GM06990 (cell line): ENCODE data around the gene CNTNAP4.

Source experiments
- DNase-seq: peaks from one replicate; pipeline ENCODE4 v3.0.0-alpha.2; 2011; ENCODE audit not compliant: insufficient read length; ENCODE audit errors: extremely low read depth
- H3K27me3 ChIP-seq: replicated peaks from 2 replicates; pipeline ENCODE4 v1.6.0; 2011; ENCODE audit warnings: low read length; ENCODE audit not compliant: control insufficient read depth, insufficient read depth
- H3K36me3 ChIP-seq: 2 replicates; pipeline ENCODE4 v1.5.1; 2011; ENCODE audit warnings: low read length; ENCODE audit not compliant: control insufficient read depth, insufficient read depth
- H3K4me3 ChIP-seq: replicated peaks from 2 replicates; pipeline ENCODE4 v1.5.1; 2011; ENCODE audit warnings: low read depth, mild to moderate bottlenecking, control low read depth, low read length
- TF ChIP-seq, protein P1 (sequence below): IDR thresholded peaks from 2 replicates; pipeline ENCODE4 v1.5.1; 2011; ENCODE audit warnings: low read length, control low read depth, mild to moderate bottlenecking, inconsistent platforms; ENCODE audit not compliant: insufficient read depth, poor library complexity, severe bottlenecking

The CNTNAP4 gene

DNA sequence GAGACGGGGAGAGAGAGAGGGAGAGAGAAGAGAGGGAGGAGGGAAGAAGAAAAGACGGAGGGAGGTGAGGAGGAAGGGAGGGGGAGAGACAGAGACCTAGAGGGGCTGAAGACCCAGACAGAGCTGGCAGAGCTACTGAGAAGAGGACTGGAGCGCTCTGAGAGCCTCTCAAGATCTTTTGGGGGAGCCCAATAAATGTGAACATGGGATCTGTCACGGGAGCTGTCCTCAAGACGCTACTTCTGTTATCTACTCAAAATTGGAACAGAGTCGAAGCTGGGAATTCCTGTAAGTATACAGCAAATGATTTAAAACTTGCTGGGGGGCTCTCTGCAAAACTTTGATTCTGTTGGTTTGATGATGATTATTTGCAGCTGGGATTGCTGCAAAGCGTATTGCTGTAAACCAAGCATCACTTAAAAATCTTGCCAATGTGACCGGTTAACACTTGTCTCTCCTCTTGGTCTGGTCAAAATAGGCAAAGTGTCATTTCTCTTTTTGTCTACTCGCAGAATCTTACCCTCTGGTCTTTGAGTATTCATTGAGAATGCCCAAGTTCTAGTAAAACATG, 344 bp downstream of the CNTNAP4 start:
- DNase-seq = no peak
- Histone ChIP-seq H3K36me3 (no peaks in the 10 kb centered on the region), H3K27me3 (no peaks in the 10 kb centered on the region), H3K4me3 (no peak overlapping the region)
- TF ChIP-seq, protein P1, sequence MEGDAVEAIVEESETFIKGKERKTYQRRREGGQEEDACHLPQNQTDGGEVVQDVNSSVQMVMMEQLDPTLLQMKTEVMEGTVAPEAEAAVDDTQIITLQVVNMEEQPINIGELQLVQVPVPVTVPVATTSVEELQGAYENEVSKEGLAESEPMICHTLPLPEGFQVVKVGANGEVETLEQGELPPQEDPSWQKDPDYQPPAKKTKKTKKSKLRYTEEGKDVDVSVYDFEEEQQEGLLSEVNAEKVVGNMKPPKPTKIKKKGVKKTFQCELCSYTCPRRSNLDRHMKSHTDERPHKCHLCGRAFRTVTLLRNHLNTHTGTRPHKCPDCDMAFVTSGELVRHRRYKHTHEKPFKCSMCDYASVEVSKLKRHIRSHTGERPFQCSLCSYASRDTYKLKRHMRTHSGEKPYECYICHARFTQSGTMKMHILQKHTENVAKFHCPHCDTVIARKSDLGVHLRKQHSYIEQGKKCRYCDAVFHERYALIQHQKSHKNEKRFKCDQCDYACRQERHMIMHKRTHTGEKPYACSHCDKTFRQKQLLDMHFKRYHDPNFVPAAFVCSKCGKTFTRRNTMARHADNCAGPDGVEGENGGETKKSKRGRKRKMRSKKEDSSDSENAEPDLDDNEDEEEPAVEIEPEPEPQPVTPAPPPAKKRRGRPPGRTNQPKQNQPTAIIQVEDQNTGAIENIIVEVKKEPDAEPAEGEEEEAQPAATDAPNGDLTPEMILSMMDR = no peak

DNA sequence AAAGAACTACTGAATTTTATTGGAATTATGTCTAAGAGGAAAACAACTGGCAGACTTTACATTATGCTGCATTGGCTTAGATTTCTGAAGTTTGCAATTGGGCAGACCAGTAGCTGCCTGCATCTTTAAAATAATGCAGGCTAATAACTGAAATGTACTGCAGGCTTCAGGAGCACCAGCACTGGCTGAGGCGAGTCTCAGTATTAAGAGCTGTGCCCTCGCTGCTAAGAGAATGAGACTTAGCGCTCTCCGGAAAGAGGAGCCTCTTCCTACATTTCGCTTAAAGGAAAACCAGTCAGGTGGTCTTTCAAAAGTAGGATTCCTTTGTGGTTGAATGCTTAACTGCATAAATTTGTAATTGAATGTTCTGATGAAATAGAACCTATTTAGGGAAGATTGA, 885 bp downstream of the CNTNAP4 start:
- DNase-seq = no peak

DNA sequence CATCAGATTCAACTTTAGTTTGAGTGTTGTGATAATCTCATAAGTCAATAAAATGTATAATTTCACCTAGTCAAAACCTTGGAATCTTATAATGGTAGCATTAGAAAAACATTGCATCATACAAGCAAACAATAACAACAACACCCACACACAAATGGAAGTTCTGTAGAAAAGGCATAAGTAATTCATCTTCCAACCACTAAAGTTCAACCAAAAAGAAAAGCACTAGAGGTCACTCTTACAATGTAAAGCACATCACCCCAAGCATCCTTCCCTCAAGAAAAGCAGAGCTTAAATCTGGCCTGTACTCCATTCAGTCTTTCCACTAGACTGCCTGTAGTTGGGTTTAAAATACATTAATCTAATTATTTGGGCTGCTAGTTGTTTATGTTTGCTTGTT, 1.8 kb downstream of the CNTNAP4 start:
- TF ChIP-seq, protein P1 = peak; percentile 37
- Histone ChIP-seq H3K36me3 (no peaks in the 10 kb centered on the region), H3K4me3 (no peak overlapping the region), H3K27me3 (no peaks in the 10 kb centered on the region)
- no peak for DNase-seq

More for the DNA sequence above, 885 bp downstream of the CNTNAP4 start:
- H3K27me3 ChIP-seq = no peaks in the 10 kb centered on the region
- H3K4me3 ChIP-seq = no peak overlapping the region
- TF ChIP-seq, protein P1 = no peak
- H3K36me3 ChIP-seq = no peaks in the 10 kb centered on the region

DNA sequence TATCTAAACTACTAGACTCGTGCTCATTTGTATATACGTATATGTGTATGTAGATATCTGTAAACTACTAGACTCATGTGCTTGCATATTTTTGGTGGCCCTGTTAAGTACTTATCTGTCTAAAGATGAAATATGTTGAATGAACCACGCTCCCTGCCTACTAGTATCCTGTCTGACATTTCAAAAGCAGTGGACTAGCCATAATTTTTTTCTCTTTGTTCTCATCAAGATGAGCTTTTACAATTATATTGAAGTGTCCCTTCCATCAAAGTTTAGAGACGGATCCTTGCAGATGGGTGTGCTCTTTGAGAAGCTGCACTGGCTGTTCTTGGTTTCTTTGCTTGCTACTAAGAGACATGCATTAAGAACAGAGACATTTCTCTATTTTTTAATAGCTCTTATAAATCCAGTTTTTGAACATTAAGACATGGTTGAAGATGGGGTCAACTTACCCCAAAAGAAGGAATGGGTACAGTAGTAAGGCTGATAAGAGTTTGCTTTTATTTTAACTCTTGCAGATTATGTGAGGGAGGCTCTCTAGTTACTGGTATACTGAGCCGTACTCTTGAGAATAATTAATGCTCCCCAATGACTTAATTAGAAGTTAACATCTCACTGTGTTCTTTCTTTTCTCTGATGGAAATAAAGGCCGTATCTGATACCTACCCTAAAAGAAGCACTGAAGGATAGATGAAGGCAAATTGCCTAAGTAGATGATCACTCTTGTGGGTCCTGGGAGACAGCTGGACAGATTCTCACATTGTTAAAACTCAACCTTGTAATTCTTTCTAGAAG, 3.4 kb downstream of the CNTNAP4 start:
- Histone ChIP-seq H3K4me3 (no peak overlapping the region), H3K27me3 (no peaks in the 10 kb centered on the region), H3K36me3 (no peaks in the 10 kb centered on the region)
- DNase-seq = no peak
- TF ChIP-seq, protein P1 = no peak

DNA sequence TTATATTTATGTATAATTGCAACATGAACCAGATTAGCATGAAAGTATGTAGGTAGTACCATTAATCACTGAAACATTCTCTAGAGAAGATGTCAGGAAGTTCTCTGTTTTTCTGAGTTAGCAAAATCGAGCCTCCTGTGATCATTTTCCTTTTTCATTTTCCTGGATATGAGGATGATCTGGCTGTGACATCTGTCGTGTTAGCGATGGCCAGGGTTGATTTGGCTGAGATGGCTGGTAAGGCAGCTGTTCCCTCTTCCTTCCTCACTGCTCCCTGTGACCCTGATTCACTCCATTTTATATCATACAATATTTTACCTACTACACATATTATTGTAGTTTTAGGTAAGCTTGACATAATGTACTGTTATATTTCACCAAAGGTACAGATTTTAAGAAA, 10.3 kb downstream of the CNTNAP4 start:
- DNase-seq = no peak
- no peaks in the 10 kb centered on the region for H3K36me3 ChIP-seq
- TF ChIP-seq, protein P1 = no peak
- no peak overlapping the region for H3K4me3 ChIP-seq
- no peaks in the 10 kb centered on the region for H3K27me3 ChIP-seq
